Measurements from ENCODE around the gene RIN1. TPM values are rescaled to one million over a fixed set of nuclear protein-coding genes. Genes with fewer than 3 reads are reported as not detected.
A peak's percentile ranks its signal among the peaks of the same experiment; 100 is the strongest.
"Not testable (repeated sequence)": the region's sequence is repeated elsewhere in the genome, so short reads cannot be mapped to it uniquely, and the experiment has no call there.

Gene RIN1
- total RNA-seq, 2 experiments from 2014 or later, result 1.2 to 1.6 TPM

DNA sequence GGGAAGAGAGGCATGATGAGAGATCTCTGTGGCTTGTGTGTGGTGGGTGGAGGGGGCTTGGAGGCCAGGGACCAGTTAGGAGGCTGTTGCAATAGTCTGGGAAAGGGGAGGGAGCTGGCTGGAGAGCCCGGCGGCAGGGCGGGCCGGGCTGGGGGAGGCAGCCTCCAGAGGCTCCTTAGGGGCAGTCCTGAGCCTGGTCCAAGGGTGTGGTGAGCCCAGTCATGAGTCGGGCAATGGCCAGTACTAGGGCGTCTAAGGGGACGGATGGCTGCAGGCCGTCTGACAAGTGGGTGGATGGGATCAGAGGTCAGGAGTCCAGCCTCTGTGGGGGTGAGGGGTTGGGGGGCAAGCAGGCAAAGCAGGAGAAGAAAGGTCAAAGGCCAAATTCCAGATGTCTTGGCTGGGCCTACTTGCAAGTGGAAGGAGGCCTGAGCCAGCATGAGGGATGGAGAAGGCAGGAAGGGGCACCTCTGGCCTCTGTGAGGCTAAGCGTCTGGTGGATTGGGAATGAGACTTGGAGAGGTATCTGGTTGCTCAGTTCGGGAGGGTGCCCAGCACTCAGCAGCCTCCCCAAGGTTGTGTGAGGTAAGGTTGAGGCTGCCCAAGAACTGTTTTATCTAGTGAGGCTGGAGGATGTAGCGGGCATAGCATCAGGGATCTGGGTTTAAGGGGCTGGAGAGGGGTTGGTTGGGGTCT lies 13.4 kb downstream of the RIN1 start:
- CTCF ChIA-PET, result interaction anchor here (1.4 kb wide), 1 partner anchor 10 kb away, joined by 3 read pairs; no protein-coding TSS in a partner anchor
- TF ChIP-seq, protein P1, sequence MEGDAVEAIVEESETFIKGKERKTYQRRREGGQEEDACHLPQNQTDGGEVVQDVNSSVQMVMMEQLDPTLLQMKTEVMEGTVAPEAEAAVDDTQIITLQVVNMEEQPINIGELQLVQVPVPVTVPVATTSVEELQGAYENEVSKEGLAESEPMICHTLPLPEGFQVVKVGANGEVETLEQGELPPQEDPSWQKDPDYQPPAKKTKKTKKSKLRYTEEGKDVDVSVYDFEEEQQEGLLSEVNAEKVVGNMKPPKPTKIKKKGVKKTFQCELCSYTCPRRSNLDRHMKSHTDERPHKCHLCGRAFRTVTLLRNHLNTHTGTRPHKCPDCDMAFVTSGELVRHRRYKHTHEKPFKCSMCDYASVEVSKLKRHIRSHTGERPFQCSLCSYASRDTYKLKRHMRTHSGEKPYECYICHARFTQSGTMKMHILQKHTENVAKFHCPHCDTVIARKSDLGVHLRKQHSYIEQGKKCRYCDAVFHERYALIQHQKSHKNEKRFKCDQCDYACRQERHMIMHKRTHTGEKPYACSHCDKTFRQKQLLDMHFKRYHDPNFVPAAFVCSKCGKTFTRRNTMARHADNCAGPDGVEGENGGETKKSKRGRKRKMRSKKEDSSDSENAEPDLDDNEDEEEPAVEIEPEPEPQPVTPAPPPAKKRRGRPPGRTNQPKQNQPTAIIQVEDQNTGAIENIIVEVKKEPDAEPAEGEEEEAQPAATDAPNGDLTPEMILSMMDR (IDR thresholded peaks at IDR 0.05), result no peak
- peaks cover 70% of the 10 kb centered on the region for H3K4me1 Mint-ChIP-seq (ENCODE audit: low read depth)
- no peak for DNase-seq
- no peak overlapping the region for H3K4me3 Mint-ChIP-seq
- no peaks in the 10 kb centered on the region for H3K36me3 ChIP-seq (ENCODE audit: insufficient read depth, low read length)
- H3K4me3 ChIP-seq (ENCODE audit: low read length), result no peak overlapping the region
- intact Hi-C loops (cut with DNase I, micrococcal nuclease), result no loop called here
- peaks cover 49% of the 10 kb centered on the region for H3K4me1 ChIP-seq (ENCODE audit: insufficient read depth, low read length)
- H3K27ac Mint-ChIP-seq, result peak overlapping the region; percentile 3
- H3K36me3 Mint-ChIP-seq (ENCODE audit: low read depth), result no peaks in the 10 kb centered on the region
- no peaks in the 10 kb centered on the region for H3K27me3 Mint-ChIP-seq
- POLR2A ChIA-PET, result no interaction called here
- no peaks in the 10 kb centered on the region for H3K9me3 Mint-ChIP-seq
- no peaks in the 10 kb centered on the region for H3K27me3 ChIP-seq (ENCODE audit: control insufficient read depth in 1 of 2, insufficient read depth in 2 of 2, low read length in 2 of 2)
- H3K9me3 ChIP-seq (ENCODE audit: control insufficient read depth in 1 of 2, insufficient read depth in 1 of 2, low read length in 2 of 2), result no peaks in the 10 kb centered on the region
- H3K27ac ChIP-seq (ENCODE audit: low read depth in 1 of 2, low read length in 2 of 2), result no peak overlapping the region
- no peak for ATAC-seq (ENCODE audit: poor library complexity)

DNA sequence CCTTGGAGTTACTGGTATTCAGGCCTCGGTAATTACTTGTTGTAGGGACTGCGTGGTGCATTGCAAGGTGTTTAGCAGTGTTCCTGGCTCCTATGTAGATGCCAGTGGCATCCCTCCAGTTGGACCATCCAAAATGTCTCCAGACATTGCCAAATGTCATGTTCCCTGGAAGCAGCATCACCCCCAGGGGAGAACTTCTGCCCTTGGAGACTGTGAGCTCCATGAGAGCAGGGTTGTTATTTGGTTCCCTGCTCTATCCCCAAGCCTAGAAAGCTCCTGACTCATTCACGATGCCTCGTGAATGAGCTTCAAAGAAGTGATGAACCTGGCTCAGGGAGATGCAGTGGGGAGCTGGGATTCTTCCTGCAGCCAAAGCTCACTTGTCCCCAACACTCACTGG lies 14.6 kb downstream of the RIN1 start:
- Histone ChIP-seq H3K9me3 (ENCODE audit: control insufficient read depth in 1 of 2, insufficient read depth in 1 of 2, low read length in 2 of 2) (no peaks in the 10 kb centered on the region), H3K4me3 (ENCODE audit: low read length) (no peak overlapping the region), H3K36me3 (ENCODE audit: insufficient read depth, low read length) (no peaks in the 10 kb centered on the region), H3K27ac (ENCODE audit: low read depth in 1 of 2, low read length in 2 of 2) (no peak overlapping the region), H3K4me1 (ENCODE audit: insufficient read depth, low read length) (peaks cover 44% of the 10 kb centered on the region), H3K27me3 (ENCODE audit: control insufficient read depth in 1 of 2, insufficient read depth in 2 of 2, low read length in 2 of 2) (no peaks in the 10 kb centered on the region)
- Mint-ChIP-seq H3K36me3 (ENCODE audit: low read depth) (no peaks in the 10 kb centered on the region), H3K27ac (peak overlapping the region; percentile 33), H3K4me1 (ENCODE audit: low read depth) (peaks cover 67% of the 10 kb centered on the region), H3K27me3 (no peaks in the 10 kb centered on the region), H3K4me3 (no peak overlapping the region), H3K9me3 (no peaks in the 10 kb centered on the region)
- ATAC-seq (ENCODE audit: poor library complexity) (no peak), DNase-seq (no peak)
- ChIA-PET CTCF (interaction anchor here (1.0 to 1.4 kb wide), 2 partner anchors 9 to 10 kb away, joined by 3 to 4 read pairs; no protein-coding TSS in a partner anchor), POLR2A (interaction anchor here (1.3 kb wide), 1 partner anchor 9 kb away, joined by 6 read pairs; no protein-coding TSS in a partner anchor)
- intact Hi-C loops (cut with DNase I, micrococcal nuclease), result no loop called here
- TF ChIP-seq, protein P1 (IDR thresholded peaks at IDR 0.05), result no peak

DNA sequence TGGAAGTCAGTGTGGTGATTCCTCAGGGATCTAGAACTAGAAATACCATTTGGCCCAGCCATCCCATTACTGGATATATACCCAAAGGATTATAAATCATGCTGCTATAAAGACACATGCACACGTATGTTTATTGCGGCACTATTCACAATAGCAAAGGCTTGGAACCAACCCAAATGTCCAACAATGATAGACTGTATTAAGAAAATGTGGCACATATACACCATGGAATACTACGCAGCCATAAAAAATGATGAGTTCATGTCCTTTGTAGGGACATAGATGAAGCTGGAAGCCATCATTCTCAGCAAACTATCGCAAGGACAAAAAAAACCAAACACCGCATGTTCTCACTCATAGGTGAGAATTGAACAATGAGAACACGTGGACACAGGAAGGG lies 15.5 kb downstream of the RIN1 start:
- H3K27ac Mint-ChIP-seq; DNase-seq; POLR2A ChIA-PET; H3K27me3 ChIP-seq (ENCODE audit: control insufficient read depth in 1 of 2, insufficient read depth in 2 of 2, low read length in 2 of 2); H3K4me3 Mint-ChIP-seq; H3K27me3 Mint-ChIP-seq; H3K36me3 Mint-ChIP-seq (ENCODE audit: low read depth); H3K36me3 ChIP-seq (ENCODE audit: insufficient read depth, low read length); H3K27ac ChIP-seq (ENCODE audit: low read depth in 1 of 2, low read length in 2 of 2); intact Hi-C loops (cut with DNase I, micrococcal nuclease); H3K4me3 ChIP-seq (ENCODE audit: low read length); H3K9me3 Mint-ChIP-seq; CTCF ChIA-PET; ATAC-seq (ENCODE audit: poor library complexity); H3K9me3 ChIP-seq (ENCODE audit: control insufficient read depth in 1 of 2, insufficient read depth in 1 of 2, low read length in 2 of 2): not testable (repeated sequence)
- peaks cover 42% of the 10 kb centered on the region for H3K4me1 ChIP-seq (ENCODE audit: insufficient read depth, low read length)
- peaks cover 65% of the 10 kb centered on the region for H3K4me1 Mint-ChIP-seq (ENCODE audit: low read depth)

DNA sequence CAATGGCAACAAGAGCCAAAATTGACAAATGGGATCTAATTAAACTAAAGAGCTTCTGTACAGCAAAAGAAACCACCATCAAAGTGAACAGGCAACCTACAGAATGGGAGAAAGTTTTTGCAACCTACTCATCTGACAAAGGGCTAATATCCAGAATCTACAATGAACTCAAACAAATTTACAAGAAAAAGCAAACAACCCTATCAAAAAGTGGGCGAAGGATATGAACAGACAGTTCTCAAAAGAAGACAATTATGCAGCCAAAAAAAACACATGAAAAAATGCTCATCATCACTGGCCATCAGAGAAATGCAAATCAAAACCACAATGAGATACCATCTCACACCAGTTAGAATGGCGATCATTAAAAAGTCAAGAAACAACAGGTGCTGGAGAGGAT lies 15.9 kb downstream of the RIN1 start:
- H3K4me1 ChIP-seq (ENCODE audit: insufficient read depth, low read length), result peaks cover 40% of the 10 kb centered on the region
- POLR2A ChIA-PET, result not testable (repeated sequence)

More for the DNA sequence above, 15.9 kb downstream of the RIN1 start:
- DNase-seq; H3K9me3 Mint-ChIP-seq; H3K27ac ChIP-seq (ENCODE audit: low read depth in 1 of 2, low read length in 2 of 2); H3K36me3 ChIP-seq (ENCODE audit: insufficient read depth, low read length); H3K9me3 ChIP-seq (ENCODE audit: control insufficient read depth in 1 of 2, insufficient read depth in 1 of 2, low read length in 2 of 2); H3K4me3 ChIP-seq (ENCODE audit: low read length); ATAC-seq (ENCODE audit: poor library complexity); H3K36me3 Mint-ChIP-seq (ENCODE audit: low read depth); intact Hi-C loops (cut with DNase I, micrococcal nuclease); H3K27me3 ChIP-seq (ENCODE audit: control insufficient read depth in 1 of 2, insufficient read depth in 2 of 2, low read length in 2 of 2); H3K27me3 Mint-ChIP-seq; H3K4me3 Mint-ChIP-seq: not testable (repeated sequence)
- CTCF ChIA-PET, result interaction anchor here (1.3 kb wide), 1 partner anchor 38 kb away, joined by 3 read pairs; no protein-coding TSS in a partner anchor
- H3K4me1 Mint-ChIP-seq (ENCODE audit: low read depth), result peaks cover 67% of the 10 kb centered on the region
- H3K27ac Mint-ChIP-seq, result peak overlapping the region; percentile 42
